GM10847 (cell line): ENCODE measurements around the gene HLA-DPB1.

Source experiments
- POLR2A ChIP-seq: IDR thresholded peaks from 2 replicates; pipeline ENCODE4 v1.6.1; 2011; ENCODE audit not compliant: insufficient read length; ENCODE audit errors: extremely low read depth

The HLA-DPB1 gene

GRCh38 chr6:33075568-33076405 lies at the start of gene HLA-DPB1:
TSS of gene HLA-DPB1 (plus strand) at chr6:33075990. CDS start at chr6:33076042, 52 bp downstream.
- TF ChIP-seq POLR2A: peak; percentile 68

- no peak for TF ChIP-seq POLR2A
These were observed 47.5 kb upstream of the HLA-DPB1 start for GRCh38 chr6:33028220-33028849.

GRCh38 chr6:33029328-33030184 lies 46.2 kb upstream of the HLA-DPB1 start:
- peak; percentile 33 for TF ChIP-seq POLR2A

- TF ChIP-seq POLR2A: no peak
These were observed 45.5 kb upstream of the HLA-DPB1 start for GRCh38 chr6:33030245-33030644.

- no peak for TF ChIP-seq POLR2A
These were observed 41.2 kb upstream of the HLA-DPB1 start for GRCh38 chr6:33034554-33034953.

- no peak for TF ChIP-seq POLR2A
These were observed 39.3 kb upstream of the HLA-DPB1 start for GRCh38 chr6:33036535-33036934.

GRCh38 chr6:33040157-33040556 lies 35.6 kb upstream of the HLA-DPB1 start:
- TF ChIP-seq POLR2A: no peak

- no peak for TF ChIP-seq POLR2A
These were observed 26.3 kb upstream of the HLA-DPB1 start for GRCh38 chr6:33049323-33050013.

GRCh38 chr6:33050014-33050810 lies 25.6 kb upstream of the HLA-DPB1 start:
- TF ChIP-seq POLR2A: no peak

- TF ChIP-seq POLR2A: no peak
These were observed 23.2 kb upstream of the HLA-DPB1 start for GRCh38 chr6:33052627-33053026.

GRCh38 chr6:33053230-33053629 lies 22.6 kb upstream of the HLA-DPB1 start:
- no peak for TF ChIP-seq POLR2A

- TF ChIP-seq POLR2A: no peak
These were observed 18.3 kb upstream of the HLA-DPB1 start for GRCh38 chr6:33057222-33058150.

- TF ChIP-seq POLR2A: no peak
These were observed 13.8 kb upstream of the HLA-DPB1 start for GRCh38 chr6:33061987-33062386.
